Thoracic aorta (tissue), 2 donors: ENCODE data around the gene ITGA3. TPM values are rescaled to one million over a fixed set of nuclear protein-coding genes. Genes with fewer than 3 reads are reported as not detected.

Experiments used
- ATAC-seq: fragments of 150-250 bp; one replicate; pipeline ENCODE4 v1.8.0; 2017; ENCODE audit warnings: low read depth; ENCODE audit not compliant: insufficient number of reproducible peaks, low FRiP score
- DNase-seq: peaks from one replicate; pipeline ENCODE4 v3.0.0-alpha.2; 2020; ENCODE audit warnings: low spot score
- H3K27ac ChIP-seq, 2 donors: fragments of 200-600 bp; sonication (generic); 1 replicate in 1 of 2; 2 replicates in 1 of 2; pipeline ENCODE4 v1.5.1; 2016; ENCODE audit warnings: mild to moderate bottlenecking in 2 of 2, moderate library complexity in 2 of 2
- H3K27me3 ChIP-seq: fragments of 200-600 bp; sonication (generic); replicated peaks from 2 replicates; pipeline ENCODE4 v1.6.0; 2016; ENCODE audit warnings: mild to moderate bottlenecking; ENCODE audit not compliant: insufficient read depth
- H3K36me3 ChIP-seq: fragments of 200-600 bp; sonication (generic); one replicate; pipeline ENCODE4 v1.5.1; 2016
- H3K4me1 ChIP-seq, 2 donors: fragments of 200-600 bp; sonication (generic); 1 replicate in 1 of 2; 2 replicates in 1 of 2; pipeline versions ENCODE4 v1.5.1 to v1.6.0; 2016; ENCODE audit warnings: low read depth in 2 of 2, mild to moderate bottlenecking in 1 of 2; ENCODE audit not compliant: control insufficient read depth in 1 of 2
- H3K4me3 ChIP-seq: fragments of 200-600 bp; sonication (generic); 2 replicates; pipeline ENCODE4 v1.5.1; 2016; ENCODE audit warnings: mild to moderate bottlenecking
- H3K9me3 ChIP-seq: fragments of 200-600 bp; sonication (generic); 2 replicates; pipeline ENCODE4 v1.5.1; 2016
- total RNA-seq, 2 donors: library from RNA; depleted of rRNA; stranded (reverse); fragments of >200 nt; gene quantifications; one replicate each; pipeline versions ENCODE4 v1.1.0 to v1.2.3, GENCODE V29; 2016
- TF ChIP-seq, protein P1 (sequence below): fragments of 200-600 bp; sonication (generic); IDR thresholded peaks from one replicate; pipeline ENCODE4 v1.5.1; 2019; ENCODE audit warnings: antibody characterized with exemption

ITGA3 gene
- total RNA-seq = 100 to 1,000 TPM; 197 to 260 TPM

DNA sequence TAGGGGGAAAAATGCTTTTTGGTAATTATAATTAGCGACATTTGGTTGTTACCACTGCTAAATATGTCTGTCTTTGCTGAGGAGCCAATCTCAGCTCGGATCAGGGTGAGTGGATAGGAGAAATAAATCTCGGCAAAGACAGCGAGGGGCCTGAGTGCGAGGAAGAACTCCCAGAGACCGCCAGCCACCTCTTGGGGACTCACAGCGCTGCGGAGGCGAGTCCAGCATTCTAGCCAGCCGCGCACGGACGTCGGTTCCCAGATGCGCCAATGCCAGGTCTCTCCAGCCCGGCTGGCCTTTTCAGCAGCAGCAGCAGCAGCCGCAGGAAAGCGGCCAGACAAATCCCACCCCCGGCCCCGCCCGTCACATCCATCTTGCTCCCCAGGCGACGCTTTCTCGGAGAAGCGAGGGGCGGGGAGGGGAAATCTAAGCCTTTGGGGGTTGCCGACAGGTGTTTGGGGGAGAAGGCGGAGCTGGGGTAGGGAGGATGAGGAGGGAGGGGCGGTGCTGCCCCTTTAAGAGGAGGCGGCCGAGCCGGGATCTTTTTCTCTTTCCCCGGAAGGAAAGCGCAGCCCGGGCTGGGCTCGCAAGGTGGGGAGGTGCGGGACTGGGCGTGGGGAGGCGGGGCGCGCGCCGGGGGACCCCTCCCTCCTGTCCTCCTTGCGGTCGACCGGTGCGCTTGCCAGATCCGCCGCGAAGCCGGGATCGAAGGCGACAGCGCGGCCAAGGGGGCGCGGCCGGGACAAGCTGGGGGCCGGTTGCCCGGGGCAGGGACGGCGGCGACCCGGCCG lies at the start of gene ITGA3:
Gene ITGA3 (plus strand): TSS at position 685 of the 791 bp plus-strand sequence. CDS start 330 bp downstream, outside the sequence.
- H3K36me3 ChIP-seq = no peaks in the 10 kb centered on the region
- peak; percentile 49 for ATAC-seq
- no peaks in the 10 kb centered on the region for H3K27me3 ChIP-seq
- H3K4me1 ChIP-seq = peaks cover 22 to 62% of the 10 kb centered on the region in 2 donors
- peak; percentile 28 for DNase-seq
- H3K4me3 ChIP-seq = peak within 1 kb of the TSS; percentile 79
- H3K27ac ChIP-seq = peak within 1 kb of the TSS; percentile 96 to 98
- H3K9me3 ChIP-seq = no peaks in the 10 kb centered on the region
- TF ChIP-seq, protein P1, sequence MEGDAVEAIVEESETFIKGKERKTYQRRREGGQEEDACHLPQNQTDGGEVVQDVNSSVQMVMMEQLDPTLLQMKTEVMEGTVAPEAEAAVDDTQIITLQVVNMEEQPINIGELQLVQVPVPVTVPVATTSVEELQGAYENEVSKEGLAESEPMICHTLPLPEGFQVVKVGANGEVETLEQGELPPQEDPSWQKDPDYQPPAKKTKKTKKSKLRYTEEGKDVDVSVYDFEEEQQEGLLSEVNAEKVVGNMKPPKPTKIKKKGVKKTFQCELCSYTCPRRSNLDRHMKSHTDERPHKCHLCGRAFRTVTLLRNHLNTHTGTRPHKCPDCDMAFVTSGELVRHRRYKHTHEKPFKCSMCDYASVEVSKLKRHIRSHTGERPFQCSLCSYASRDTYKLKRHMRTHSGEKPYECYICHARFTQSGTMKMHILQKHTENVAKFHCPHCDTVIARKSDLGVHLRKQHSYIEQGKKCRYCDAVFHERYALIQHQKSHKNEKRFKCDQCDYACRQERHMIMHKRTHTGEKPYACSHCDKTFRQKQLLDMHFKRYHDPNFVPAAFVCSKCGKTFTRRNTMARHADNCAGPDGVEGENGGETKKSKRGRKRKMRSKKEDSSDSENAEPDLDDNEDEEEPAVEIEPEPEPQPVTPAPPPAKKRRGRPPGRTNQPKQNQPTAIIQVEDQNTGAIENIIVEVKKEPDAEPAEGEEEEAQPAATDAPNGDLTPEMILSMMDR = no peak

DNA sequence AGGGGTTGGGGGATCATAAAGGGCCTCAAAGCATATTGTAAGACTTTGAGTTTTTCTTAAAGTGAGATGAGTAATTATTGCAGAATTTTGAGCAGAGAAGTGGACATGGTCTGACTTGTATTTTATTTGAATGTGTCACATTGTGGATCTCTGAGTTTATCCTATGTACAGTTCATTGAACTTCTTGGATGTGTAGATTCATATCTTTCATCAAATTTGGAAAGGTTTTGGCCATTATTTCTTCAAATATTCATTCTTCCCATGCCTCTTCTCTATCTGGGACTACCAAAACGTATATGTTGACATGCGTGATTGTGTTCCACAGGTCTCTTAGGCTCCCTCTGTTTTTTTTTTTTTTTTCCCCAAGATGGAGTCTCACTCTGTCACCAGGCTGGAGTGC lies 46.6 kb upstream of the ITGA3 start:
- Histone ChIP-seq H3K27me3 (no peaks in the 10 kb centered on the region), H3K36me3 (no peaks in the 10 kb centered on the region), H3K9me3 (peaks cover 22% of the 10 kb centered on the region), H3K27ac (no peak overlapping the region), H3K4me1 (no peaks in the 10 kb centered on the region), H3K4me3 (no peak overlapping the region)
- DNase-seq (no peak), ATAC-seq (no peak)
- TF ChIP-seq, protein P1 = no peak

- Histone ChIP-seq H3K27ac (no peak overlapping the region), H3K27me3 (no peaks in the 10 kb centered on the region), H3K9me3 (peaks cover 26% of the 10 kb centered on the region), H3K36me3 (no peaks in the 10 kb centered on the region), H3K4me3 (no peak overlapping the region), H3K4me1 (no peaks in the 10 kb centered on the region)
- no peak for DNase-seq
- TF ChIP-seq, protein P1 = no peak
- no peak for ATAC-seq
These were observed 42.8 kb upstream of the ITGA3 start for GRCh38 chr17:50013079-50013478.

DNA sequence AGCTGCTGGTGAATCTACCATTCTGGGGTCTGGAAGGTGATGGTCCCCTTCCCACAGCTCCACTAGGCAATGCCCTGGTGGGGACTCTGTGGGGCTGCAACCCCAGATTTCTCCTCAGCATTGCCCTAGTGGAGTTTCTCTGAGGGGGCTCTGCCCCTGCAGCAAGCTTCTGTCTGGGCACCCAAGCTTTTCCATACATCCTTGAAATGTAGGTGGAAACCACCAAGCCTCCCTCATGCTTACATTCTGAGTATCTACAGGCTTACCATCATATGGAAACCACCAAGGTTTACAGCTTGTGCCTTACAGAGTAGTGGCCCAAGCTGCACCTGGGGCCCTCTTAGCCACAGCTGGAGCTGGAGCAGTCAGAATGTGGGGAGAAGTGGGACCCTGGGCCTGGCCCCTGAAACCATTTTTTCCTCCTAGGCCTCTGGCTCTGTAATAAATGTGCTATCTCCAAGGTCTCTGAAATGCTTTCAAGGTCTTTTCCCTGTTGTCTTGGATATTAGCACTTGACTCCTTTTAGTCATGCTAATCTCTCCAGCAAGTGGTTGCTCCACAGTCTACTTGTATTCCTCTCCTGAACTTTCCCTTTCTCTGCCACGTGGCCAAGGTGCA lies 41.3 kb upstream of the ITGA3 start:
- ATAC-seq = no peak
- TF ChIP-seq, protein P1 = no peak
- no peak overlapping the region for H3K4me3 ChIP-seq
- no peaks in the 10 kb centered on the region for H3K36me3 ChIP-seq
- DNase-seq = no peak
- H3K27me3 ChIP-seq = no peaks in the 10 kb centered on the region
- no peaks in the 10 kb centered on the region for H3K4me1 ChIP-seq
- H3K27ac ChIP-seq = no peak overlapping the region
- H3K9me3 ChIP-seq = peaks cover 17% of the 10 kb centered on the region

DNA sequence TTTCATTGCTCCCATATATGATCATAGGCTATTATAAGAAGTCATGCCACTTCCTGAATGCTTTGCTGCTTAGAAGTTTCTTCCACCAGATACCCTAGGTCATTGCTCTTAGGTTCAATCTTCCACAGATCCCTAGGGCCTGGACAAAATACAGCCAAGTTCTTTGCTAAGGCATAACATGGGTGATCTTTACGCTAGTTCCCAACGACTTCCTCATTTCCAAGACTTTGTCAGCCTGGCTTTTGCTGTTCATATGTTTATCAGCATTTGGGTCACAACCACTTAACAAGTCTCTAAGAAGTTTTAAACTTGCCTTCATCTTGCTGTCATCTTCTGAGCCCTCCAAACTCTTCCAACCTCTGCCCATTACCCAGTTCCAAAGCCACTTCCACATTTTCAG lies 40.8 kb upstream of the ITGA3 start:
- Histone ChIP-seq H3K4me3 (no peak overlapping the region), H3K9me3 (peaks cover 13% of the 10 kb centered on the region), H3K36me3 (no peaks in the 10 kb centered on the region), H3K4me1 (no peaks in the 10 kb centered on the region), H3K27me3 (no peaks in the 10 kb centered on the region), H3K27ac (no peak overlapping the region)
- ATAC-seq (no peak), DNase-seq (no peak)
- TF ChIP-seq, protein P1 = no peak
